NCI-H1417 (cell line): ENCODE measurements around the gene CDC42BPB.

Source experiments
- DNase-seq, 3 experiments: peaks; one replicate each; lab custom pipeline; 2025; lab: John Stamatoyannopoulos, UW

Gene CDC42BPB

GRCh38 chr14:102944448-102945330 is 112.7 kb downstream of the CDC42BPB start:
- no peak for DNase-seq

- DNase-seq, result no peak
These were observed 113.4 kb downstream of the CDC42BPB start for GRCh38 chr14:102943979-102944378.

- no peak for DNase-seq
These were observed 113.9 kb downstream of the CDC42BPB start for GRCh38 chr14:102943454-102943853.

GRCh38 chr14:102942069-102942468 is 115.3 kb downstream of the CDC42BPB start:
- DNase-seq, result no peak

GRCh38 chr14:102941419-102942011 is 115.8 kb downstream of the CDC42BPB start:
- no peak for DNase-seq

- DNase-seq, result no peak
These were observed 116.5 kb downstream of the CDC42BPB start for GRCh38 chr14:102940729-102941362.

GRCh38 chr14:102939820-102940561 is 117.4 kb downstream of the CDC42BPB start:
- DNase-seq, result no peak

GRCh38 chr14:102939329-102939728 is 118.0 kb downstream of the CDC42BPB start:
- no peak for DNase-seq

GRCh38 chr14:102938191-102938590 is 119.2 kb downstream of the CDC42BPB start:
- DNase-seq, result no peak

GRCh38 chr14:102937331-102938175 is 119.8 kb downstream of the CDC42BPB start:
- DNase-seq, result no peak

- no peak for DNase-seq
These were observed 121.6 kb downstream of the CDC42BPB start for GRCh38 chr14:102935756-102936155.

GRCh38 chr14:102933618-102934231 is 123.6 kb downstream of the CDC42BPB start:
- DNase-seq, result peak in 1 of 3 experiments; percentile 23

- DNase-seq, result no peak
These were observed 124.7 kb downstream of the CDC42BPB start for GRCh38 chr14:102932484-102933248.

- no peak for DNase-seq
These were observed 125.6 kb downstream of the CDC42BPB start for GRCh38 chr14:102931580-102932285.

GRCh38 chr14:102930753-102931579 is 126.4 kb downstream of the CDC42BPB start:
- peak; percentile 22 to 42 (median 28) for DNase-seq

- DNase-seq, result peak in 2 of 3 experiments; percentile 46 to 53
These were observed 127.1 kb downstream of the CDC42BPB start for GRCh38 chr14:102930138-102930752.

GRCh38 chr14:102929241-102930137 is 127.9 kb downstream of the CDC42BPB start:
- peak in 1 of 3 experiments; percentile 38 for DNase-seq
